Neural progenitor cell (in vitro differentiated cells): ENCODE measurements around the gene FOXE3. TPM values are rescaled to one million over a fixed set of nuclear protein-coding genes. Genes with fewer than 3 reads are reported as not detected.

Experiments
- DNase-seq: peaks from one replicate; pipeline ENCODE4 v3.0.0-alpha.2; 2016; ENCODE audit warnings: low spot score
- H2AFZ ChIP-seq: fragments of 200-600 bp; sonication (generic); replicated peaks from 2 replicates; pipeline ENCODE4 v1.6.1; 2016; ENCODE audit warnings: antibody characterized with exemption
- H3F3A ChIP-seq: fragments of 200-600 bp; sonication (generic); 2 replicates; pipeline ENCODE4 v1.6.1; 2016; ENCODE audit warnings: antibody characterized with exemption, low read depth
- H3K27ac ChIP-seq: fragments of 200-600 bp; sonication (generic); 2 replicates; pipeline ENCODE4 v1.5.1; 2016; ENCODE audit warnings: mild to moderate bottlenecking
- H3K27me3 ChIP-seq: fragments of 200-600 bp; sonication (generic); 2 replicates; pipeline ENCODE4 v1.6.1; 2016; ENCODE audit warnings: mild to moderate bottlenecking, moderate library complexity
- H3K36me3 ChIP-seq: fragments of 200-600 bp; sonication (generic); 2 replicates; pipeline ENCODE4 v1.5.1; 2016
- H3K4me1 ChIP-seq: fragments of 200-600 bp; sonication (generic); 2 replicates; pipeline ENCODE4 v1.6.1; 2016; ENCODE audit warnings: mixed run types
- H3K4me2 ChIP-seq: fragments of 200-600 bp; sonication (generic); 2 replicates; pipeline ENCODE4 v1.6.1; 2016
- H3K4me3 ChIP-seq: fragments of 200-600 bp; sonication (generic); 2 replicates; pipeline ENCODE4 v1.5.1; 2016
- H3K79me2 ChIP-seq: fragments of 200-600 bp; sonication (generic); 2 replicates; pipeline ENCODE4 v1.6.1; 2016; ENCODE audit warnings: low read depth
- H3K9ac ChIP-seq: fragments of 200-600 bp; sonication (generic); 2 replicates; pipeline ENCODE4 v1.6.1; 2016
- H3K9me3 ChIP-seq: fragments of 200-600 bp; sonication (generic); 2 replicates; pipeline ENCODE4 v1.5.1; 2016; ENCODE audit warnings: low read depth
- H4K20me1 ChIP-seq: fragments of 200-600 bp; sonication (generic); 2 replicates; pipeline ENCODE4 v1.6.1; 2016; ENCODE audit warnings: low read depth
- H3K27ac Mint-ChIP-seq: 3 replicates; pipeline ENCODE4 v1.8.0; 2021; ENCODE audit warnings: mixed read lengths
- H3K27me3 Mint-ChIP-seq: 2 replicates; pipeline ENCODE4 v1.8.0; 2022; ENCODE audit warnings: low read depth, mild to moderate bottlenecking, inconsistent platforms, moderate library complexity, mixed read lengths; ENCODE audit not compliant: insufficient read depth
- H3K36me3 Mint-ChIP-seq: 3 replicates; pipeline ENCODE4 v1.8.0; 2021; ENCODE audit warnings: mixed read lengths
- H3K4me1 Mint-ChIP-seq: 3 replicates; pipeline ENCODE4 v1.8.0; 2021; ENCODE audit warnings: mixed read lengths
- H3K4me3 Mint-ChIP-seq: 3 replicates; pipeline ENCODE4 v1.8.0; 2021; ENCODE audit warnings: mild to moderate bottlenecking, moderate library complexity, mixed read lengths
- H3K9me3 Mint-ChIP-seq: 3 replicates; pipeline ENCODE4 v1.8.0; 2020; ENCODE audit warnings: mixed read lengths
- CTCF ChIP-seq: fragments of 200-600 bp; sonication (generic); IDR thresholded peaks from 2 replicates; pipeline ENCODE4 v1.5.1; 2017; ENCODE audit warnings: antibody characterized with exemption, mild to moderate bottlenecking
- EZH2 ChIP-seq: fragments of 200-600 bp; sonication (generic); IDR thresholded peaks from 2 replicates; pipeline ENCODE4 v1.6.1; 2017; ENCODE audit warnings: antibody characterized with exemption, mild to moderate bottlenecking, moderate library complexity
- EZH2phosphoT487 ChIP-seq: fragments of 200-600 bp; sonication (generic); IDR thresholded peaks from 2 replicates; pipeline ENCODE4 v1.6.1; 2017; ENCODE audit warnings: antibody characterized with exemption
- total RNA-seq: library from RNA; depleted of rRNA; stranded (reverse); fragments of >200 nt; gene quantifications from 2 replicates; pipeline ENCODE4 v1.2.3, GENCODE V29; 2015; ENCODE audit warnings: low replicate concordance

Gene FOXE3
- total RNA-seq, 1 donor from 2014 or later = not detected

GRCh38 chr1:47439017-47439818 lies 23.1 kb downstream of the FOXE3 start:
- peak; percentile 71 for DNase-seq
- H3K4me2 ChIP-seq = peak overlapping the region; percentile 12

GRCh38 chr1:47439819-47440598 lies 23.9 kb downstream of the FOXE3 start:
- Mint-ChIP-seq H3K4me3 (no peak overlapping the region), H3K4me1 (peaks cover 27% of the 10 kb centered on the region), H3K9me3 (no peaks in the 10 kb centered on the region), H3K27me3 (peaks cover 40% of the 10 kb centered on the region), H3K27ac (no peak overlapping the region), H3K36me3 (no peaks in the 10 kb centered on the region)
- Histone ChIP-seq H3K9ac (no peak overlapping the region), H2AFZ (no peak overlapping the region), H3K27ac (no peak overlapping the region), H4K20me1 (peaks cover 72% of the 10 kb centered on the region), H3F3A (peaks cover 44% of the 10 kb centered on the region), H3K9me3 (no peaks in the 10 kb centered on the region), H3K4me1 (peaks cover 17% of the 10 kb centered on the region), H3K36me3 (no peaks in the 10 kb centered on the region), H3K4me2 (peak overlapping the region; percentile 12), H3K27me3 (peaks cover 100% of the 10 kb centered on the region), H3K79me2 (no peaks in the 10 kb centered on the region), H3K4me3 (no peak overlapping the region)
- DNase-seq = no peak
- TF ChIP-seq EZH2 (no peak), EZH2phosphoT487 (peak; percentile 85), CTCF (no peak)

More at GRCh38 chr1:47439017-47439818, 23.1 kb downstream of the FOXE3 start:
- Mint-ChIP-seq H3K36me3 (no peaks in the 10 kb centered on the region), H3K4me1 (peaks cover 26% of the 10 kb centered on the region), H3K27me3 (peaks cover 40% of the 10 kb centered on the region), H3K27ac (no peak overlapping the region), H3K9me3 (no peaks in the 10 kb centered on the region), H3K4me3 (peak overlapping the region; percentile 18)
- Histone ChIP-seq H3K27ac (no peak overlapping the region), H3K9me3 (no peaks in the 10 kb centered on the region), H4K20me1 (peaks cover 72% of the 10 kb centered on the region), H3K79me2 (no peaks in the 10 kb centered on the region), H3F3A (peaks cover 44% of the 10 kb centered on the region), H3K4me3 (no peak overlapping the region), H3K9ac (no peak overlapping the region), H2AFZ (peak overlapping the region; percentile 5), H3K36me3 (no peaks in the 10 kb centered on the region), H3K4me1 (peaks cover 17% of the 10 kb centered on the region), H3K27me3 (peaks cover 100% of the 10 kb centered on the region)
- TF ChIP-seq EZH2phosphoT487 (peak; percentile 100), CTCF (no peak), EZH2 (peak; percentile 100)

GRCh38 chr1:47440599-47441081 lies 24.6 kb downstream of the FOXE3 start:
- Histone ChIP-seq H3K36me3 (no peaks in the 10 kb centered on the region), H4K20me1 (peaks cover 74% of the 10 kb centered on the region), H3K4me1 (peaks cover 23% of the 10 kb centered on the region), H3K27me3 (peaks cover 100% of the 10 kb centered on the region), H3K4me3 (no peak overlapping the region), H3K9me3 (no peaks in the 10 kb centered on the region), H3K27ac (no peak overlapping the region), H3F3A (peaks cover 45% of the 10 kb centered on the region), H3K79me2 (no peaks in the 10 kb centered on the region), H3K9ac (no peak overlapping the region), H2AFZ (no peak overlapping the region), H3K4me2 (no peak overlapping the region)
- Mint-ChIP-seq H3K36me3 (no peaks in the 10 kb centered on the region), H3K4me1 (peaks cover 31% of the 10 kb centered on the region), H3K4me3 (no peak overlapping the region), H3K9me3 (no peaks in the 10 kb centered on the region), H3K27me3 (peaks cover 39% of the 10 kb centered on the region), H3K27ac (no peak overlapping the region)
- no peak for DNase-seq
- no peak for TF ChIP-seq EZH2
- no peak for TF ChIP-seq EZH2phosphoT487
- TF ChIP-seq CTCF = no peak
